Measurements from ENCODE around the gene LDLRAD3.

The LDLRAD3 gene

DNA sequence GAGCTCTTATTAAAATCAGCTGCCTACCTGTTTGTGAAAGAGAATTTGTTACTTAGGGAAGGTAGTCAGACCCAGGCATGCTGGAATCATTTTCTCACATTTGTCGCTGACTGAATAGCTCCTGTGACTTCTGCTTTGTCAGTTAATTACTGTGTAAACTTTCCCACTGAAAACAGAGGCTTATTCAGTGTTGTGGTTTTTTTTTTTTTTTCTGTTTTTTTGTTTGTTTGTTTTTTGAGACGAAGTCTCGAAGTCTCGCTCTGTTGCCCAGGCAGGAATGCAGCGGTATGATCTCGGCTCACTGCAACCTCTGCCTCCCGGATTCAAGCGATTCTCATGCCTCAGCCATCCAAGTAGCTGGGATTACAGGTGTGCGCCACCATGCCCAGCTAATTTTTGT is 5.6 kb upstream of the LDLRAD3 start:
- Histone ChIP-seq H3K79me2 (ENCODE audit: low read length) (no peaks in the 10 kb centered on the region), H4K20me1 (ENCODE audit: insufficient read depth, low read length) (no peaks in the 10 kb centered on the region), H3K4me2 (ENCODE audit: low read length) (no peak overlapping the region), H3K36me3 (replicated peaks; ENCODE audit: low read depth, low read length) (no peaks in the 10 kb centered on the region), H3K9me3 (ENCODE audit: insufficient read depth, low read length) (no peaks in the 10 kb centered on the region), H2AFZ (ENCODE audit: low read depth, low read length) (no peak overlapping the region), H3K4me1 (ENCODE audit: low read length) (no peaks in the 10 kb centered on the region), H3K4me3 (ENCODE audit: low read length) (no peak overlapping the region), H3K9ac (ENCODE audit: low read length) (no peak overlapping the region), H3K27me3 (ENCODE audit: low read depth, low read length) (peaks cover 24% of the 10 kb centered on the region), H3K27ac (ENCODE audit: low read length) (no peak overlapping the region)
- TF ChIP-seq EZH2phosphoT487 (IDR thresholded peaks at IDR 0.05; ENCODE audit: low read depth) = no peak
- no peak for TF ChIP-seq CTCF (IDR thresholded peaks at IDR 0.05; ENCODE audit: low read depth, low read length)

GRCh38 chr11:35943309-35943708 is 553 bp upstream of the LDLRAD3 start:
- Histone ChIP-seq H3K36me3 (replicated peaks; ENCODE audit: low read depth, low read length) (no peaks in the 10 kb centered on the region), H2AFZ (ENCODE audit: low read depth, low read length) (no peak overlapping the region), H3K27ac (ENCODE audit: low read length) (no peak overlapping the region), H3K79me2 (ENCODE audit: low read length) (no peaks in the 10 kb centered on the region), H4K20me1 (ENCODE audit: insufficient read depth, low read length) (no peaks in the 10 kb centered on the region), H3K4me3 (ENCODE audit: low read length) (no peak overlapping the region), H3K4me1 (ENCODE audit: low read length) (no peaks in the 10 kb centered on the region), H3K9ac (ENCODE audit: low read length) (no peak overlapping the region), H3K4me2 (ENCODE audit: low read length) (no peak overlapping the region), H3K9me3 (ENCODE audit: insufficient read depth, low read length) (no peaks in the 10 kb centered on the region), H3K27me3 (ENCODE audit: low read depth, low read length) (peaks cover 9% of the 10 kb centered on the region)
- TF ChIP-seq CTCF (IDR thresholded peaks at IDR 0.05; ENCODE audit: low read depth, low read length) (no peak), EZH2phosphoT487 (IDR thresholded peaks at IDR 0.05; ENCODE audit: low read depth) (no peak)

DNA sequence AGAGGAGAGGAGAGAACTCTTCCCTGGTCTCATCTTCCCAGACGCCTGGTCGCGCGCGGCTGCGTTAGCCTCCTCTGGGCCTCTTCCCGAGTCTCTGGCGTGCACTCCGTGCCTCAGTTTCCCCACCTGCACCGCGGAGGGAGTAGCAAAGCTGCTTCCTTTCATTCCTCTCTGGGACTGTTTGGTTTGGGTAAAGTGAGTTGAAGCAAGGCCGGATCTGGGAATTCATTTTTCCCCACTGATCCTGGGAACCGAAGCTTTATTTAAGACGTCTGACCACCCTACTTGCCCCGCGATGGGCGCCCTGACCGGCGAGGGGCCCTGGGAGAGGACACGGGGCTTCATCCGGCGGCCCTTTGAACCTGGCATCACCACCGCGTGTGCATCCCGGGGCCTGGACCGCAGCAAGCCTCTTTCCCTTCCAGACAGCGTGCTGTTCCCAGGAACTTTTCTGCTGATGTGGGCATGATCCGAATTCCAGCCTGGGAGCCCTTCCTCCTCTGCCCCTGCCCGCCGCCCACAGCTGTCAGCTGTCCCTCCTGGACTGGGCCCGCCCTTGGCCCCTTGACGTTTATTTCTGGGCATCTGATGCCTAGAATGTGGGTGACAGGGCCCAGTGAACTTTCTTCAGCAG is 758 bp downstream of the LDLRAD3 start:
- Histone ChIP-seq H3K4me1 (ENCODE audit: low read length) (no peaks in the 10 kb centered on the region), H3K9ac (ENCODE audit: low read length) (no peak overlapping the region), H3K9me3 (ENCODE audit: insufficient read depth, low read length) (no peaks in the 10 kb centered on the region), H3K36me3 (replicated peaks; ENCODE audit: low read depth, low read length) (no peaks in the 10 kb centered on the region), H3K4me2 (ENCODE audit: low read length) (no peak overlapping the region), H3K4me3 (ENCODE audit: low read length) (no peak overlapping the region), H3K27me3 (ENCODE audit: low read depth, low read length) (peaks cover 6% of the 10 kb centered on the region), H3K27ac (ENCODE audit: low read length) (no peak overlapping the region), H2AFZ (ENCODE audit: low read depth, low read length) (no peak overlapping the region), H3K79me2 (ENCODE audit: low read length) (no peaks in the 10 kb centered on the region), H4K20me1 (ENCODE audit: insufficient read depth, low read length) (no peaks in the 10 kb centered on the region)
- TF ChIP-seq CTCF (IDR thresholded peaks at IDR 0.05; ENCODE audit: low read depth, low read length) (no peak), EZH2phosphoT487 (IDR thresholded peaks at IDR 0.05; ENCODE audit: low read depth) (no peak)

DNA sequence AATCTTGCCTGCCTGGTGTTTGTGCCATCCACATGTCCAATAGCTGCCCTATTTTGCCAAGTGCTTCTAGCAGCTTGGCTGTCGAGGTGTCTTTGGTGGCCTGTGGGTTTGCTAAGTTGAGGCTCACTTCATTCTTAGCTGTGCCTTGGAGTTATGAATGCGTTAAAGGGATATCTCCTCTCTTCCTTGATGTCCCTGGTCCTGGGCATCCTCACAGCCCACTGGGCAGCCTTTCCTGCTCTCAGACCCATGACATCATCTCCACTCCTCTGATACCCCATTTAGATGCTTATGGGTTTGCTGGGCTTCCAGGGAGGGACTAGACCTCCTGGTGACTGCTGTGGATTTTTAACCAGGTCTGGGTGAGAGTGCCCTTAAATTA is 1.3 kb downstream of the LDLRAD3 start:
- TF ChIP-seq CTCF (IDR thresholded peaks at IDR 0.05; ENCODE audit: low read depth, low read length) (no peak), EZH2phosphoT487 (IDR thresholded peaks at IDR 0.05; ENCODE audit: low read depth) (no peak)
- no peaks in the 10 kb centered on the region for H3K4me1 ChIP-seq (ENCODE audit: low read length)
- H4K20me1 ChIP-seq (ENCODE audit: insufficient read depth, low read length) = no peaks in the 10 kb centered on the region
- no peak overlapping the region for H3K9ac ChIP-seq (ENCODE audit: low read length)
- no peaks in the 10 kb centered on the region for H3K9me3 ChIP-seq (ENCODE audit: insufficient read depth, low read length)
- no peak overlapping the region for H2AFZ ChIP-seq (ENCODE audit: low read depth, low read length)
- H3K79me2 ChIP-seq (ENCODE audit: low read length) = no peaks in the 10 kb centered on the region
- peaks cover 10% of the 10 kb centered on the region for H3K27me3 ChIP-seq (ENCODE audit: low read depth, low read length)
- no peak overlapping the region for H3K4me3 ChIP-seq (ENCODE audit: low read length)
- no peak overlapping the region for H3K4me2 ChIP-seq (ENCODE audit: low read length)
- H3K27ac ChIP-seq (ENCODE audit: low read length) = no peak overlapping the region
- no peaks in the 10 kb centered on the region for H3K36me3 ChIP-seq (replicated peaks; ENCODE audit: low read depth, low read length)
